ENCODE measurements around the gene DENND5A. TPM values are rescaled to one million over a fixed set of nuclear protein-coding genes. Genes with fewer than 3 reads are reported as not detected.
"Not testable (repeated sequence)": the region's sequence is repeated elsewhere in the genome, so short reads cannot be mapped to it uniquely, and the experiment has no call there.

Gene DENND5A
- total and polyA plus RNA-seq, 4 donors, result 7.9 to 45.8 (median 18.2) TPM

GRCh38 chr11:9214765-9215164 lies 50.4 kb downstream of the DENND5A start:
- Histone ChIP-seq H3K36me3 (ENCODE audit: control insufficient read depth in 4 of 4, insufficient read depth in 3 of 4, low read depth in 1 of 4, low read length in 3 of 4) (no peaks in the 10 kb centered on the region), H3K9me3 (ENCODE audit: control insufficient read depth in 4 of 4, low read length in 3 of 4) (no peaks in the 10 kb centered on the region), H3K9ac (ENCODE audit: low read depth in 1 of 2, low read length in 2 of 2) (no peak overlapping the region), H3K4me1 (ENCODE audit: control insufficient read depth in 4 of 4, insufficient read depth in 4 of 4, low read length in 3 of 4) (no peaks in the 10 kb centered on the region), H3K4me3 (ENCODE audit: low read depth in 1 of 3, low read length in 3 of 3) (no peak overlapping the region), H3K27ac (ENCODE audit: low read depth in 1 of 2, low read length in 2 of 2) (no peak overlapping the region), H3K27me3 (ENCODE audit: control insufficient read depth in 4 of 4, insufficient read depth in 4 of 4, low read length in 3 of 4) (no peaks in the 10 kb centered on the region)
- no peak for TF ChIP-seq FOXA1 (IDR thresholded peaks at IDR 0.05)
- no peak for DNase-seq (ENCODE audit: low spot score)
- WGBS, result 93% methylated on average over 5 of the region's 5 CpGs

GRCh38 chr11:9211322-9211721 lies 53.8 kb downstream of the DENND5A start:
- H3K4me3 ChIP-seq (ENCODE audit: low read depth in 1 of 3, low read length in 3 of 3), result no peak overlapping the region
- no peak overlapping the region for H3K27ac ChIP-seq (ENCODE audit: low read depth in 1 of 2, low read length in 2 of 2)
- no peaks in the 10 kb centered on the region for H3K27me3 ChIP-seq (ENCODE audit: control insufficient read depth in 4 of 4, insufficient read depth in 4 of 4, low read length in 3 of 4)
- H3K9me3 ChIP-seq (ENCODE audit: control insufficient read depth in 4 of 4, low read length in 3 of 4), result no peaks in the 10 kb centered on the region
- 97% methylated on average over 3 of the region's 3 CpGs for WGBS
- DNase-seq (ENCODE audit: low spot score), result no peak
- TF ChIP-seq FOXA1 (IDR thresholded peaks at IDR 0.05) (no peak), JUND (IDR thresholded peaks at IDR 0.05) (no peak), SP1 (IDR thresholded peaks at IDR 0.05) (no peak), ATF3 (IDR thresholded peaks at IDR 0.05) (no peak), RAD21 (IDR thresholded peaks at IDR 0.05) (no peak)
- no peaks in the 10 kb centered on the region for H3K4me1 ChIP-seq (ENCODE audit: control insufficient read depth in 4 of 4, insufficient read depth in 4 of 4, low read length in 3 of 4)
- no peak overlapping the region for H3K9ac ChIP-seq (ENCODE audit: low read depth in 1 of 2, low read length in 2 of 2)
- no peaks in the 10 kb centered on the region for H3K36me3 ChIP-seq (ENCODE audit: control insufficient read depth in 4 of 4, insufficient read depth in 3 of 4, low read depth in 1 of 4, low read length in 3 of 4)

DNA sequence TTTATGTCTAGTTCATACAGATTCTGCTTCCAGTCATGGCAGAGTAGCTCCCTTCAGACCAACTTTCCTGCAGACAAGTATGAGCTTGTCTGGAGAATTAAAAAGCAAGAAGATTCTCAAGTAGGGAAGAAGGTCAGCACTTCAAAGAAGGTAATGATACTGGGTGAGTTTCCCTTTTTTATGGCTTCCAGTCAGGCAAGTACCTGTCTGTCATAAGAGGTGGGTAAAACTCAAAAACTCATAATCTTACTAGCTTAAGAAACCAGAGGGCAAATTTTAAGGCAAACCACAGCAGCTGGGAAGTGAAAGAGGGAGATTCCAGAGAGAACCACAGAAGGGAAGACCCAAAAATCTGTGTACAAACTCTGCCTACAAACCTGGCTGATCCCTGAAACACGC lies 54.2 kb downstream of the DENND5A start:
- H3K4me1 ChIP-seq (ENCODE audit: control insufficient read depth in 4 of 4, insufficient read depth in 4 of 4, low read length in 3 of 4), result no peaks in the 10 kb centered on the region
- 88% methylated on average over 1 of the region's 1 CpG for WGBS
- no peaks in the 10 kb centered on the region for H3K36me3 ChIP-seq (ENCODE audit: control insufficient read depth in 4 of 4, insufficient read depth in 3 of 4, low read depth in 1 of 4, low read length in 3 of 4)

DNA sequence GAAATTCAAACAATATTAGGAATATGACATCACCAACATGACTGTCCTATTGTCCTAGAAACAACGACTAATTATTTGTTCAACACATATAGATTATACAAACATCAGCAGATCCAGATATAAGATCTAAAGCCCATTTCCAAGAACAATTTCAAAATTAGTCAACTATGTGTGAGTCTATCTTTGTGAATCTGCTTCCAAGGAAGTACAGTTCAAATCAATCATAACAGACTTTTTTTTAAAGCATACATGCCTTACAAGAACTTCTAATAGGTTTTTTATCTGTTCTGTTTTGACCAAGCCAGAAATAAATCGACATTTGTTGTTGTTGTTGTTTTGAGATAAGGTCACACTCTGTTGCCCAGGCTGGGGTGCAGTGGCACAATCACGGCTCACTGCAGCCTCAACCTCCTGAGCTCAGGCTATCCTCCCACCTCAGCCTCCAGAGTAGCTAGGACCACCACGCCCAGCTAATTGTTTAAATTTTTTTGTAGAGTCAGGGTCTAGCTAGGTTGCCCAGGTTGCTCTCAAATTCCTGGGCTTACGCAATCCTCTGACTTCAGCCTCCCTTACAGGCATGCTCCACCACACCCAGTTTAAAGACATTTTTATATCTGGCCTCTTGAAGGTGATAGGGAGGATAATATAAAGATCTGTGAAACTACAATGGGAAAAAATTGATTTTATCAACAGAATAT lies 54.8 kb downstream of the DENND5A start:
- H3K4me3 ChIP-seq (ENCODE audit: low read depth in 1 of 3, low read length in 3 of 3), result no peak overlapping the region
- WGBS, result 82% methylated on average over 5 of the region's 5 CpGs
- H3K9ac ChIP-seq (ENCODE audit: low read depth in 1 of 2, low read length in 2 of 2), result no peak overlapping the region
- TF ChIP-seq FOXA2 (IDR thresholded peaks at IDR 0.05), result no peak
- no peaks in the 10 kb centered on the region for H3K9me3 ChIP-seq (ENCODE audit: control insufficient read depth in 4 of 4, low read length in 3 of 4)
- no peaks in the 10 kb centered on the region for H3K27me3 ChIP-seq (ENCODE audit: control insufficient read depth in 4 of 4, insufficient read depth in 4 of 4, low read length in 3 of 4)
- H3K4me1 ChIP-seq (ENCODE audit: control insufficient read depth in 4 of 4, insufficient read depth in 4 of 4, low read length in 3 of 4), result no peaks in the 10 kb centered on the region
- no peak for DNase-seq (ENCODE audit: low spot score)
- no peaks in the 10 kb centered on the region for H3K36me3 ChIP-seq (ENCODE audit: control insufficient read depth in 4 of 4, insufficient read depth in 3 of 4, low read depth in 1 of 4, low read length in 3 of 4)
- no peak overlapping the region for H3K27ac ChIP-seq (ENCODE audit: low read depth in 1 of 2, low read length in 2 of 2)

More for the DNA sequence above, 54.2 kb downstream of the DENND5A start:
- H3K27ac ChIP-seq (ENCODE audit: low read depth in 1 of 2, low read length in 2 of 2), result no peak overlapping the region
- no peak for DNase-seq (ENCODE audit: low spot score)
- no peak overlapping the region for H3K9ac ChIP-seq (ENCODE audit: low read depth in 1 of 2, low read length in 2 of 2)
- no peaks in the 10 kb centered on the region for H3K9me3 ChIP-seq (ENCODE audit: control insufficient read depth in 4 of 4, low read length in 3 of 4)
- TF ChIP-seq RAD21 (IDR thresholded peaks at IDR 0.05) (no peak), RXRA (IDR thresholded peaks at IDR 0.05) (no peak), ATF3 (IDR thresholded peaks at IDR 0.05) (no peak), HNF4G (IDR thresholded peaks at IDR 0.05) (no peak), FOXA2 (IDR thresholded peaks at IDR 0.05) (no peak)
- no peak overlapping the region for H3K4me3 ChIP-seq (ENCODE audit: low read depth in 1 of 3, low read length in 3 of 3)
- no peaks in the 10 kb centered on the region for H3K27me3 ChIP-seq (ENCODE audit: control insufficient read depth in 4 of 4, insufficient read depth in 4 of 4, low read length in 3 of 4)

GRCh38 chr11:9209604-9210003 lies 55.5 kb downstream of the DENND5A start:
- not testable (repeated sequence) for H3K9ac ChIP-seq (ENCODE audit: low read depth in 1 of 2, low read length in 2 of 2); H3K9me3 ChIP-seq (ENCODE audit: control insufficient read depth in 4 of 4, low read length in 3 of 4); H3K27me3 ChIP-seq (ENCODE audit: control insufficient read depth in 4 of 4, insufficient read depth in 4 of 4, low read length in 3 of 4); H3K27ac ChIP-seq (ENCODE audit: low read depth in 1 of 2, low read length in 2 of 2); H3K36me3 ChIP-seq (ENCODE audit: control insufficient read depth in 4 of 4, insufficient read depth in 3 of 4, low read depth in 1 of 4, low read length in 3 of 4); H3K4me3 ChIP-seq (ENCODE audit: low read depth in 1 of 3, low read length in 3 of 3); DNase-seq (ENCODE audit: low spot score); H3K4me1 ChIP-seq (ENCODE audit: control insufficient read depth in 4 of 4, insufficient read depth in 4 of 4, low read length in 3 of 4)
- whole genome bisulfite sequencing, result 97% methylated on average over 4 of the region's 4 CpGs

Data from liver (tissue), 9 donors.